ENCODE data around the gene GSK3A. TPM values are rescaled to one million over a fixed set of nuclear protein-coding genes. Genes with fewer than 3 reads are reported as not detected.

The GSK3A gene
- total and polyA plus RNA-seq, 2 of the 8 experiments (the other 6 are each of a cell fraction or from before 2014, with no cell fraction given): 55.3 to 84.0 TPM

DNA sequence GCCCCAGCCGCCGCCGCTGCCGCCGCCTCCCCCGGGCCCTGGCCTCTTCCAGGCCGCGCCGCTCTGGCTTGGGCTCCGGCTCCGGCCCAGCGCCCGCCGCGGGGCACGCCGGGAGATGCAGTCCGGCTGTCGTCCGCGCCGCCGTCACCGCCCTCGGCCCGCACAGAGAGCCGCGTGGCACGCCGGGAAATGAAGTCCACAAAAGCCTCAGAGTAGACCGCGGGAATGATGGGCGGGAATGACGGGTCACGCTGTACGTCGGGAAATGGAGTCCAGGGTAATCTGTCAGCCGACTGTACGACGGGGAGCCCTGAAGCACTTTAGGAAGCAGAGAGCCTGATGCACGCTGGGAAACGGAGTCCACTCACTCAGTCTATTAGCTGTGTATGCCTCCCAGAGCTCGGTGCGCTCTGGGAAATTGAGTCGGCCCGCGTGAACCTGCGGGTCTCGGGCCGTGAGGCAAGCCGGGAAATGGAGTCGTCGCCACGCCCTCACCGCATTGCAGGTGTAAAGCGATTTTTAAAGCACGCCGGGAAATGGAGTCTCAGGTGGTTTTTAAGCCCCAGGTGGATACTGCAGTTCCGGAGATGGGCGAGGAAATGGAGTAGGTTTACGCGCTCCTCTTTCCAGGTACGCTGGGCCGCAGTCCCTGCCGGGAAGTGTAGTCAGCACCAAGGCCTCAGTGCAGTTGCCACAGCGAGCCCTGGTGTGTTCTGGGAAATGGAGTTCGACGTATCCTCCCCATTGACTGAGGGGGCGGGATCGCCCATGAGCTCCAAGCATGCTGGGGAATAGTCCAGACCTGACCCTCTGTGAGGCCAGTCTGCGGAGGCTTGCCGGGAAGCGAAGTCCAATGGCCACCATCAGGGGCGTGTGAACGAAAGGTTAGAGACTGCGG is at the start of gene GSK3A (continued):
- TF ChIP-seq RFX5 (IDR thresholded peaks at IDR 0.05; ENCODE audit: borderline replicate concordance, low read depth, low read length): no peak
- peak; percentile 86 for TF ChIP-seq TAF1 (IDR thresholded peaks at IDR 0.05; ENCODE audit: low read depth, low read length)
- peak; percentile 87 for TF ChIP-seq SIX5 (IDR thresholded peaks at IDR 0.05; ENCODE audit: low read depth, low read length)
- TF ChIP-seq JUN (IDR thresholded peaks at IDR 0.05; ENCODE audit: low read depth, low read length): no peak
- TF ChIP-seq CTBP2 (IDR thresholded peaks at IDR 0.05; ENCODE audit: borderline replicate concordance, insufficient read depth, insufficient read length, low read length): no peak
- no peak for TF ChIP-seq BCL11A (IDR thresholded peaks at IDR 0.05; ENCODE audit: low read depth in 2 of 2, low read length in 2 of 2)
- no peak for TF ChIP-seq CHD1 (IDR thresholded peaks at IDR 0.05; ENCODE audit: low read depth, low read length)
- TF ChIP-seq CHD2 (IDR thresholded peaks at IDR 0.05; ENCODE audit: low read length): no peak; the same call in none of the 2 replicates
- TF ChIP-seq SP4 (IDR thresholded peaks at IDR 0.05; ENCODE audit: low read length): peak; percentile 78
- no peak for TF ChIP-seq GTF2F1 (IDR thresholded peaks at IDR 0.05; ENCODE audit: borderline replicate concordance, low read depth, low read length)
- TF ChIP-seq POLR2AphosphoS5 (IDR thresholded peaks at IDR 0.05; ENCODE audit: low read depth, low read length): peak; percentile 86
- TF ChIP-seq ATF2 (IDR thresholded peaks at IDR 0.05; ENCODE audit: low read length): peak; percentile 69; the same call in 1 of the 2 replicates
- no peak for TF ChIP-seq SP2 (IDR thresholded peaks at IDR 0.05; ENCODE audit: low read length)
- TF ChIP-seq GABPA (IDR thresholded peaks at IDR 0.05; ENCODE audit: borderline replicate concordance, insufficient read depth, low read length): no peak
